Measurements from ENCODE around the gene TSR3. TPM values are rescaled to one million over a fixed set of nuclear protein-coding genes. Genes with fewer than 3 reads are reported as not detected.
A peak's percentile ranks its signal among the peaks of the same experiment; 100 is the strongest.

TSR3 gene
- total RNA-seq, 6 experiments from 2014 or later: 73.7 to 84.6 (median 78.1) TPM

DNA sequence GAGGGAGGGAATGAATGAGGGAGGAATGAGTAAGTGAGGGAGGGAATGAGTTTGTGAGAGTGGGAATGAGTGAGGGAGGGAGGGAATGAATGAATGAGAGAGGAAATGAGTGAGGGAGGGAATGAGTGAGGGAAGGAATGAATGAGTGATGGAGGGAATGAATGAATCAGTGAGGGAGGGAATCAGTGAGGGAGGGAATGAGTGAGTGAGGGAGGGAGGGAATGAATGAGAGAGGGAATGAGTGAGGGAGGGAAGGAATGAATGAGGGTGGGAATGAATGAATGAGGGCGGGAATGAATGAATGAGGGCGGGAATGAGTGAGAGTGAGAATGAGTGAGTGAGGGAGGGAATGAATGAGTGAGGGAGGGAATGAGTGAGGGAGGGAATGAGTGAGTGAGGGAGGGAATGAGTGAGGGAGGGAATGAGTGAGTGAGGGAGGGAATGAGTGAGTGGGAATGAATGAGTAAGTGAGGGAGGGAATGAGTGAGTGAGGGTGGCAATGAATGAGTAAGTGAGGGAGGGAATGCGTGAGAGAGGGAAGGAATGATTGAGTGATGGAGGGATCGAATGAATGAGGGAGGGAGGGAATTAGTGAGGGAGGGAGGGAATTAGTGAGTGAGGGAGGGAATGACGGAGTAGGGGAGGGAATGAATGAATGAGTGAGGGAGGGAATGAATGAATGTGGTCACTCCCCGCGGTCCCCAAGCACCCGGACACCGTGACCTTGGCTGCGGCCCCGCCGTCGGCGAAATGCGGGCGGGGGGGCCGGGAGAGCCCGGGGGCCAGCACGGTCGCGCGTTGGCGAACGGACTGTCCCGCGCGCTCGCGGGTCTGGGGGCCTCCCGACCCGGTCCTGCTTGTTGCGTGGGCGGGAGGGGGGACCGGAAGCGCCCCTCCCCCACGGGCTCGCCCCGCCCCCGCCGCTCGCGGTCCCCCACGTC, 43.4 kb downstream of the TSR3 start:
- Mint-ChIP-seq H3K4me3 (peak overlapping the region; percentile 88), H3K27me3 (ENCODE audit: insufficient read depth) (peaks cover 2% of the 10 kb centered on the region; the same call in 1 of the 2 replicates), H3K4me1 (ENCODE audit: low read depth) (peaks cover 14% of the 10 kb centered on the region), H3K9me3 (no peaks in the 10 kb centered on the region), H3K27ac (peak overlapping the region; percentile 99), H3K36me3 (ENCODE audit: low read depth) (peaks cover 12% of the 10 kb centered on the region)
- TF ChIP-seq CTCF (IDR thresholded peaks at IDR 0.05): no peak
- peak; percentile 44 for DNase-seq

- DNase-seq: no peak
- no peak overlapping the region for H3K4me3 Mint-ChIP-seq
- H3K4me1 Mint-ChIP-seq (ENCODE audit: low read depth): peaks cover 9% of the 10 kb centered on the region
- no peaks in the 10 kb centered on the region for H3K9me3 Mint-ChIP-seq
- no peak overlapping the region for H3K27ac Mint-ChIP-seq
- no peak for TF ChIP-seq CTCF (IDR thresholded peaks at IDR 0.05)
- H3K36me3 Mint-ChIP-seq (ENCODE audit: low read depth): peaks cover 12% of the 10 kb centered on the region
- peaks cover 6% of the 10 kb centered on the region for H3K27me3 Mint-ChIP-seq (ENCODE audit: insufficient read depth)
Measured at GRCh38 chr16:1306334-1306733, 45.3 kb downstream of the TSR3 start.

- no peak for TF ChIP-seq CTCF (IDR thresholded peaks at IDR 0.05)
- Mint-ChIP-seq H3K4me3 (no peak overlapping the region), H3K36me3 (ENCODE audit: low read depth) (peaks cover 9% of the 10 kb centered on the region), H3K9me3 (no peaks in the 10 kb centered on the region), H3K27ac (no peak overlapping the region), H3K27me3 (ENCODE audit: insufficient read depth) (peaks cover 6% of the 10 kb centered on the region), H3K4me1 (ENCODE audit: low read depth) (peaks cover 4% of the 10 kb centered on the region)
- no peak for DNase-seq
Measured at GRCh38 chr16:1305823-1306222, 45.9 kb downstream of the TSR3 start.

- Mint-ChIP-seq H3K4me1 (ENCODE audit: low read depth) (peaks cover 12% of the 10 kb centered on the region), H3K4me3 (no peak overlapping the region), H3K9me3 (no peaks in the 10 kb centered on the region), H3K27ac (no peak overlapping the region), H3K36me3 (ENCODE audit: low read depth) (no peaks in the 10 kb centered on the region), H3K27me3 (ENCODE audit: insufficient read depth) (peaks cover 10% of the 10 kb centered on the region)
- no peak for TF ChIP-seq CTCF (IDR thresholded peaks at IDR 0.05)
- DNase-seq: no peak
Measured at GRCh38 chr16:1301562-1301961, 50.1 kb downstream of the TSR3 start.

- peaks cover 10% of the 10 kb centered on the region for H3K27me3 Mint-ChIP-seq (ENCODE audit: insufficient read depth)
- no peaks in the 10 kb centered on the region for H3K36me3 Mint-ChIP-seq (ENCODE audit: low read depth)
- TF ChIP-seq CTCF (IDR thresholded peaks at IDR 0.05): peak; percentile 96
- H3K4me1 Mint-ChIP-seq (ENCODE audit: low read depth): peaks cover 12% of the 10 kb centered on the region
- H3K9me3 Mint-ChIP-seq: no peaks in the 10 kb centered on the region
- no peak overlapping the region for H3K4me3 Mint-ChIP-seq
- no peak overlapping the region for H3K27ac Mint-ChIP-seq
- peak; percentile 44 for DNase-seq
Measured at GRCh38 chr16:1300664-1301476, 50.8 kb downstream of the TSR3 start.

All from HFFc6 (cell line).